ENCODE data around the gene ADAP1.
"Not testable (repeated sequence)": the region's sequence is repeated elsewhere in the genome, so short reads cannot be mapped to it uniquely, and the experiment has no call there.

ADAP1 gene

DNA sequence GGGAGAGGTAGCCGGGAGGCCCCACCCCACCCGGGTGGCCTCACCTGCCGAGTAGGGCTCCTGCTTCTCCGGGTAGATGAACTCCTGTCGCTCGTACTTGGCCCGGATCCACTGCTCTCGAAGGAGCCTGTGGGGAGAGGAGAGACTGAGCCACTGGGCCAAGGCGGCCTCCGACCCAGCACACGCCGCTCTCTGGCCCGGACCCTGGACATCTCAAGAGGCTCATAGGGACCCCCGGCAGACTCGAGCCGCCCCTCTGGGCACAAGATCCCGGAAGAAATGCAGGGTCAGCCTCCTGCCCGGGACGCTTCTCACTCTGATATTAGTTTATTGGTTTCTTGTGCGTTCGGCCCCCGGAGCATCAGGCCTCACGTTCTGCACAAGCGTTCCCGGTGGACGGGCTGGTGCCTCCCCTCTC lies 34.5 kb downstream of the ADAP1 start:
- no peak for DNase-seq

DNA sequence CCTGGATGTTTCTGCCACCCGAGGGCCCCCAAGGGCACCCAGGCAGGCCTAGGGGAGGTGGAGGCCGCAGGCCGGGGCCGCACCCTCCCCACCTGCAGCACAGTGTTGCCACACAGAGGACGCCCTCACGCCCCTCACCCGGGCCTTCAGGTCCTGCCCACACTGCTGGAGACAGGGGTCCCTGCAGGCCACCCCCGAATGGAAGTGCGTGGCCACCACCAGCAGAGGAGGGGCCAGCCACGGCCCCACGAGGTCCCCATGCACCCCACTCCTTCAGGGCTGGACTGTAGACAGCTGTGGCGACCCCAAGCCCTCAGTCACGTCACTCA lies 35.4 kb downstream of the ADAP1 start:
- DNase-seq: no peak

DNA sequence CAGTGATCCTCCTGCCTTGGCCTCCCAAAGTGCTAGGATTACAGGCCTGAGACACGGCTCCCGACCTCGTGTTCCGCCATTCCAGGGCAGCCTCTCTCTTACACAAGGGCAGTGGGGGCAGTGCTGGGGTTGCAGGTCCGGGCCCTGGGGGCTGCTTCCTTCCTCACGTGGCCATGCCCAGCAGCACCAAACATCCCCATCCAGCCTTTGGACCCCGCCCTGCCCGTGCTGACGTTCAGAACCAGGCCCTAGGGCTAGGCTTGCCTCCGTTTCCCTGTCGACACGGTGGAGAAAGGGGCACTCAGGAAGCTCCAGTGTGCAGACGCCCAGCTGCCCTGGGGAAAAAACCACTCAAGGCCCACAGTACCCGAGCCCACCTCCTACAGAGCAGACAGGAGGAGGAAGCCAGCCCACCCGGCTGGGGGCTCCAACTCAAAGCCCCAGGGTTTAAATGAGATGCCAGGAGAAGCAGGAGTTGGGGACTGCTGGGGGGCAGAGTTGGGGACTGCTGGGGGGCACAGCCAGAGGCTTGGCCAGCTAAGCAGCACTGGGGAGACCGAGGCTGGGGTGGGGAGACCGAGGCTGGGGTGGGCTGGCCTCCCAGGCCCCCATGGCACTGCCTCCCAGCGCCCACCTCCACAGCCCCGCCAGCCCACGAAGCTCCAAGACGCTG lies 35.9 kb downstream of the ADAP1 start:
- no peak for DNase-seq

DNA sequence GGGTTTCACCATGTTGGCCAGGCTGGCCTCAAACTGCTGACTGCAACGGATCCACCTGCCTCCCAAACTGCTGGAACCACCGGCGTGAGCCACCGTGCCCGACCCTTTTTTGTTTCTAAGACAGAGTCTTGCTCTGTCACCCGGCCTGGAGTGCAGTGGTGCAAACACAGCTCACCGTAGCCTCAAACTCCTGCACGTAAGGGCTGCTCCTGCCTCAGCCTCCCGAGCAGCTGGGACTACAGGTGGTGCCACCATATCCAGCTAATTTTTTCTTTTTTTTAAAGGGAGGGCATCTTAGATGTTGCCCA lies 36.4 kb downstream of the ADAP1 start:
- no peak for DNase-seq

DNA sequence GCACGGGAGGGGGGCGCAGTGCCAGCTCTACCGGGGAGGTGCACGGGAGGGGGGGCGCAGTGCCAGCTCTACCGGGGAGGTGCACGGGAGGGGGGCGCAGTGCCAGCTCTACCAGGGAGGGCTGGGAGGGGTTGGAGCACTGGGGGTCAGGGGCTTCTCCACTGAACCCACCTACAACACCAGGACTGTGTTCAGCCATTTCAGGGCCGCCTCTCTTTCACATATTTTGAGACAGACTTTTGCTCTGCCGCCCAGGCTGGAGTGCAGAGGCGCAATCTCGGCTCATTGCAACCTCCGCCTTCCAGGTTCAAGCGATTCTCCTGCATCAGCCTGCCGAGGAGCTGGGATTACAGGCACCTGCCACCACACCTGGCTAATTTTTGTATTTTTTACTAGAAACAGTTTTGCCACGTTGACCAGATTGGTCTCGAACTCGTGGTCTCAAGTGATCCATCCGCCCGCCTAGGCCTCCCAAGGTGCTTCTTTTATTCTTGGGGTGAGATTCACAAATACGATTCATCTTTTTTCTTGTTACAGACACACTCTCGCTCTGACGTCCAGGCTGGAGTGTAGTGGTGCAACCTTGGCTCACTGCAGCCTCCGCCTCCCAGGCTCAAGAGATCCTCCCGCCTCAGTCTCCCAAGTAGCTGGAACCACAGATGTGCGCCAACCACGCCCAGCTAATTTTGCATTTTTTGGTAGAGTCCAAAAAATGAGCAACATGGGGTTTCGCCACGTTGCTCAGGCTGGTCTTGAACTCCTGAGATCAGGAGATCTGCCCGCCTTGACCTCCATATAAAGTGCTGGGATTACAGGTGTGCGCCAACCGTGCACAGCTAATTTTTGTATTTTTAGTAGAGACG lies 37.0 kb downstream of the ADAP1 start:
- DNase-seq: no peak

DNA sequence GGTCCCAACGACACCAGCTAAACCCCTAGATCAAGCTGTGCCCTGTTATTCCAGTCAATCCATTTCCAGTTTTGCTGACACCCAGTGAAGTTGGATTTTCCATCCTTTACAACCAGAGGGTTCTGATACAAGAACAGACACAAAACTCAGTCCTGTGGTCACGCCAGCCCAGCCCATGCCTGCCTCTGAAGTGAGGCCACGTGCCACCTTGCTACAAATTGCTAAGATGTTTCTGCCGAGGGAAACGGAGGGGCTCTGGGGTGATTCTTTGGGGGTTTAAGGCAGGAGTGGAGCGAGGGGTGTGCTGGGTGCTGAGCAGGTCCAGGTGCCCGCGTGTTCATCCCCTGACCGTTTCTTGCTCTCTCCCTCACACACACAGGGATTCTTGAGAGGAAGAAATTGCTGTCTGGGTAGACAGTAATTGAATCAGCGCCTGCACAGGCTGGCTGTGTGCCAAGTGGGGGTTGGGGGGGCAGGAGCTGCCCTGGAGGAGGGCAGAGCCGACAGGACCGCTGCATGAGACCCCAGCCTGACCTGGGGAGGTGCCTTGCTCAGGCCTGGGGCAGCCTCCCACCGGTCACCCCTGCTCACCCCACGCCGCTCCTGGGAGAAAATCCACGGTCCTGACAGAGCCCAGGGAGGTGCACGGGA lies 38.1 kb downstream of the ADAP1 start:
- no peak for DNase-seq

DNA sequence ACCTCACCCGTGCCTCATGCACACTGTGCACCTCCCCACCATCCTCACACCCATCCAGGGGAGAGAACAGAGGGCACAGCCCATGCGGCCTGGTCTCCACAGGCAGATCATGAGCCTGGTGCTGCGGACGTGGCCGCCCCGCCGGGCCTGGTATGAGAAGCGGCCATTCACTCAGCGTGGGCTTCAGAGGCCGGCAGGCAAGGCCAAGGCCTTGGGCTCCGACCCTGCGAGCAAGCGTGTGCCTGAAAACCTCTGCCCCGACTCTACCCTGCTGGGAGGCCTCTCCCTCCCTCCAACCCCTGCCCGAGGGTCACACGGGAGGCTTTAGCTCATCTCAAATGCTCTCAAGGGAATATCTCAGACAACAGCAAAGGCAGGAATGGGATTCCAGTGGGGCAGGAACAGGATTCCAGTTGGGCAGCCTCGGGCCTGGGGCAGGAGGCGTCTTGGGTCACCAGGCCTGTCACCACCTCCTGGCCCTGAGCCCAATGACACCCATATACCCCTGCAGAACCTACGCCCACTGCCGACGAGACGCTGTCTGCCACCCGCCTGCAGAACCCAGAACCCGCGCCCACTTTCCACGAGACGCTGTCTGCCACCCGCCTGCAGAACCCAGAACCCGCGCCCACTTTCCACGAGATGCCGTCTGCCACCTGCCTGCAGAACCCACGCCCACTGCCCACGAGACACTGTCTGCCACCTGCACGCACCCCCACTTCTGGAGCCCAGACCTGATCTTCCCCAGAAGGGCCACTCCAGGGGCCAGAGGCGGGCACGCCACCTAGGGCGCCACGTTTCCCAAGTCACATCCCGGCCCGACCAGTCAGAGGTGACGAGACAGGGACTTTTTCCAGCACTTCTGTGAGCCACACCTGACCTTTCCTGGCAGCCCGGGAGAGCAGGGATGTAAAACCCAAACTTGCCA lies 38.9 kb downstream of the ADAP1 start:
- no peak for DNase-seq

DNA sequence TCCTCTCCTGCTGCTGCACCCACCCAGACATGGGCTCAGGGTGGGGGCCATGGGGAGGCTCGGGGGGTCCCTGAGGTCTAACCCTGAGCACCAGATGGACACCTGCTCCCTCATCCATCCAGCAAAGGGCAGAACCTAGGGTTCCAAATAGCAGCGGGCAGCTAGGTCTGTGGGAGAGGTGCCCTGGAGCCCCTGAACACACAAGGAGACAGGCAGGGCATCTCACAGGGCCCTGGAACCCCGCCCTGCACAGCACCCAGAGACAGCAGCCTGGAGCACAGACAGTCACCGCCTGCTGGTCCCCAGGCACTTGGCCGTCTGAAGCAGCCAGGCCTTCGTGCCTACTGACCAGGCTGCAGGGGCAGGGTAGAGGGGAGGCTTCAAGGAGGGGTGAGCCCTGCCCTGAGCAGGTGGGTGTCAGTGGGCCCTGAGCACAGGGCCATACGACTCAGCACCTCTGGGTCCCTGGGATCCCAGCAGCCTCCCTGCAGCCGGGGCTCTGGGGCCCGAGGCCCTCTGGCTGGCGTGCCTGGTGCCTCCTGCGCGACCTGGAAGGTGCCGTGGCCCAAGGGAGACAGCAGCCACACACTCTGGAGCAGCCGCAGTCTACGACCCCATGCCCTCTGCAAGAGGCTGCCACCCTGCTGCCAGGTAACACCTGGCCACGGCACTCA lies 39.8 kb downstream of the ADAP1 start:
- no peak for DNase-seq

DNA sequence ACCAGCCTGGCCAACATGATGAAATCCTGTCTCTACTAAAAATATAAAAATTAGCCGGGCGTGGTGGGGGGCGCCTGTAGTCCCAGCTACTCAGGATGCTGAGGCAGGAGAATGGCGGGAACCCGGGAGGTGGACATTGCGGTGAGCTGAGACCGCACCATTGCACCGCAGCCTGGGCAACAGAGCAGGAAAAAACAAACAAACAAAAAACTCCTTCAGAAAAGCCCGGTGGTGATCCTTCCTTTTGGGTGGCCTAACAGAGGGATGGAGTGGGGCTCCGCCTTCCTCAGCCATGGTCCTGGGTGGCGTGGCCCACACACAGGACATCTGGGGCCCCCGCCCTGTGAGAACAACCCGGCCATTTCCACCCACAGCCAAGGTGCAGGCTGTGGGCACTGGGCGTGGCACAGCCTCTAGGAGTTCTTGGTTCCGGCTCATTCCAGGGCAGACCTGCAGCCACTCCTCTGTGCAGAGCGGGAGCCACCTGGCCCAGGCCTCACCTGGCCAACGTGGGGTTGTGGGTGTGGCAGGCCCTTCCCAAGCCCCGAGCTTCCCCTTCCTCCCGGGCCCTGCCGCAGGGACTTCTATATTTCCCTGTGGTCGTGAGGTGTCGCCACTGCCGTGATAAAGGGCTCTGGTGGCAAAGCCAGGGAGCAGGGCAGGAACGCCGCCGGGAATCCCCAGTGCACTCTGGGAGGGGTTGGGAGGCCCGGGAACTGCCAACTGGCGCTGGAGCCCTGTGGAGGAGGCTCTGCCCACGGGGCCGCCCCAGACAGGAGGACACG lies 40.6 kb downstream of the ADAP1 start:
- DNase-seq: no peak

DNA sequence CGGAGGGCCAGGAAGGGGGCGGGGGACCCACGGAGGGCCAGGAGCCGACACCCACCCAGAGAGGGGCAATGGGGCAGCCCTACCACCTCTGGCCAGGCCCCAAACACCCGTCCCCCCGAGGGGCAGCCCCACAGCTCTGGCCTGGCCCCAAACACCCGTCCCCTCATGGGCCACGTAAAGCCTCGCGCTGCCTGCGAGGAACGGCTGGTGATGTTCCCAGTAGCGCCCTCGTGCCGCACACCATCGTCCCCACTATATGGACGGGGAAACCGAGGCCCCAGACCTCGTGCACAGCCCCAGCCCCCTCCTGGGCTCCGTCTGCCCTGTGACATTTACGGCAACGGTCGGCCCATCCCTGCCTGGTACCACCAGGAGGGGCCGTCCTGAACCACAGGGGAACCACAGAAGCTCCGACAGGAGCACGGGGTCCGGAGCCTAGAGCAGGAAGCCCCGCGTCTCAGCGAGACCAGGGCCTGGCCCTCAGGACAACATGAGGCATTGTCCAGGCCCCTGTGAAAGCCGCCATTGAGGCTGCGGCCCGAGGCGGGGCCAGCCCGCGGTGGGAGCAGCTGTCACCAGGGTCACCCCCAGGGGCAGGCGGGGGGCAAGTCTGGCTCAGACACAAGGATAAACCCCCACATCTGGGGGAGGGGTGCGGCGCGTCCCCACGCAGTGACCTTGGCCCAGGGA lies 42.5 kb downstream of the ADAP1 start:
- no peak for DNase-seq

DNA sequence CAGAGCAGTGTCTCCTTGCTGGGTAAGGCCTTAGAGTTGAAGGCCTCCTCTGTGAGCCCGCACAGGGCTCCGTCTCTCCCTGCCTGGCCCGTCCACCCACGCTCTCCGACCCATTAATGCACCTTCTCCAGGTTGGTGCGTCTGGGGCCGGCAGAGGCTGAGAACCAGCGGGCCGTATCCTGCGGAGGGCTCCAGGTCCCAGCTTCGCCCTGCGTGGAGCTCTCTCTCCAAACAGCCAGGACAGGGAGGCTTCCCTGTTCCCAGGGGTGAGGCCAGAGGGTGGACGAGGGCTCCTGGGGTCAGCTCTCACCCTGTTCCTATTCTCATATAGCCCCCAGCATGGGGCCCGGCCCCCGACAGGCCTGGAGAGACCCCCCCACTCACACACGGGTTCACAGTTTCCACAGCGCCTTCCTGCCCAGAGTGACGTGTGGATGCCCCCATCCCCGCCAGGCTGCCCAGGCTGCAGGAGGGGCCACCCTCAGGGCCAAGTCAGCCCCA lies 43.5 kb downstream of the ADAP1 start:
- DNase-seq: no peak

DNA sequence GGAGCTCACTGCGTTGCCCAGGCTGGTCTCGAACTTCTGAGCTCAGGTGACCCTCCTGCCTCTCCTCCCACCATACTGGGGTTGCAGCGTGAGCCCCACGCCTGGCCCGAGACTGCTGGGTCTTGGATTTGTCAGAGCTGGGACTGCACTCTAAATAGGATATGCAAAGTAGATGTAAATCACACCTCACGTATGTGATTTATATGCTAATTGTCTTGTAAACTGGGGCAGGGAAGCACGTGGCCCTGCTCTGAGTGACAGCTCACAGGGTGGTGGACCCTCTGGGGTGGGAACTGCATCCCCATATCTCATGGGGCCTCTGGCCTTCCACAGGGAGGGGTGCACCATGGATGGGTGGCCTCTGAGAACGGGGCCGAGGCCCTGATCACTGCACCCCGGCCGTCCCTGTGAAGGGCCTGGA lies 44.0 kb downstream of the ADAP1 start:
- peak; percentile 12 for DNase-seq

DNA sequence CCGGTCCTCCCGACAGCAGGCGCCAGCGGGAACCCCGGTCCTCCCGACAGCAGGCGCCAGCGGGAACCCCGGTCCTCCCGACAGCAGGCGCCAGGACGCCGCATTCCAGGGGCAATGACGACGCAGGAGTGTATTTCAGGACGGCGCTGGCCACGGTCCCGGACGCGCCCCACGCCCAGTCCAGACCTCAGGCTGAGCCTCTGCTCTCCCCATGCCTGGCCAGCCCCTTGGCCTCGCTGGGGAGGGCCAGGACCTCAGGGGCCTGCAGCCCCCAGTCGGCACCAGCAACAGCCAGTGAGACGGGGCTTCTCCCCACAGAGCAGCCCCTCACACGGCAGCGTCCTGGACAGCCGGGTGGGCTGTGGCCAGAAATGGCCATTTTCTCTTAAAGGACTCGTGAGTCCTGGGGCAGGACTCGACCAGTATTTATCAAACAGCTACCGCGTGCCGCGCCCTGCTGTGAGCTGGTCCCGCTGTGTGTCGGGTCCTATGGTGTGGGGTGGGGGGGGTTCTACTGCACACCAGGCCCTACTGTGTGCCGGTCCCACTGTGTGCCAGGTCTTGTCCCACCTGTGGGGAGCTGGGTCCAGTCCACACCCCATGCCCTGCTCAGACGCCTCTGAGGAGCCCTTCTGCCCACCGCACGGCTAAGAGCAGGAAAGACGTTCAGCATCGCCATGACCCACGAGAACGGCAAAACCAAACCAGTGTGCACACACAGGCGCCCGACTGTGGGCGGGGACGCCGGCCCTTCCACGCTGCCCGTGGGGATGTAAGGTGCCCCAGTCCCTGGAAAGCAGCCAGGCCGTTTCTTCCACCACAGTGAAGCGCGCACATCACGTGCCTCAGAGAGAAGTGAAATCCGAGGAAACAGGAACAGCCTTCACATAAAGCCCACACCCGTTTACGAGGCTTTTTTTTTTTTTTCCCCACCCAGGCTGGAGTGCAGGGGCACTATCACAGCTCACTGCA lies 44.8 kb downstream of the ADAP1 start:
- DNase-seq: no peak

DNA sequence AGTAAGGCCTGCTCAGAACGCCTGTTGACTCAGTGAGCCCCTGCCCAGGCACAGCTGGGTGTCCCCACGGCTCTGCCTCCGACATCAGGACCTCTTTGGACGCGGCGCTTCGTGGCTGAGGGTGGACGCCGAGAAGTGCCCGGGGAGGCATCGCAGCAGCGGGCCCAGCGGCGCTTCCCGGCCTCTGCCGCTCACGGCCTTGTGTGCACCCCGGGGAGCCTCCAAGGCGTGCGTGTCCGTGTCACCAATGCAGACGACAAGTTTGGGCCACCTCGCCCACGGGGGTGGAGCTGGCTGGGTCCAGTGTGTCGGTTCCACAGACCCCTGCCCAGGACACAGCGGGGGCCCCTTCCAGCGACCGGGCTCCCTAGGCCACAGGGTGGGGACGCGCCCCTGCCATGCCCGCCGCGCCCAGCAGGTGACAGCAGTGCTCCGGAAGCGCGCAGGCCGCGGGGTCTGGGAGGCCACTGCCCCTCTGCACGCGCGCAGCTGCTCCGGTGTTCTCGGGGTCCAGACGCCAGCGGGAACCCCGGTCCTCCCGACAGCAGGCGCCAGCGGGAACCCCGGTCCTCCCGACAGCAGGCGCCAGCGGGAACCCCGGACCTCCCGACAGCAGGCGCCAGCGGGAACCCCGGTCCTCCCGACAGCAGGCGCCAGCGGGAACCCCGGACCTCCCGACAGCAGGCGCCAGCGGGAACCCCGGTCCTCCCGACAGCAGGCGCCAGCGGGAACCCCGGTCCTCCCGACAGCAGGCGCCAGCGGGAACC lies 45.7 kb downstream of the ADAP1 start:
- DNase-seq: not testable (repeated sequence)

DNA sequence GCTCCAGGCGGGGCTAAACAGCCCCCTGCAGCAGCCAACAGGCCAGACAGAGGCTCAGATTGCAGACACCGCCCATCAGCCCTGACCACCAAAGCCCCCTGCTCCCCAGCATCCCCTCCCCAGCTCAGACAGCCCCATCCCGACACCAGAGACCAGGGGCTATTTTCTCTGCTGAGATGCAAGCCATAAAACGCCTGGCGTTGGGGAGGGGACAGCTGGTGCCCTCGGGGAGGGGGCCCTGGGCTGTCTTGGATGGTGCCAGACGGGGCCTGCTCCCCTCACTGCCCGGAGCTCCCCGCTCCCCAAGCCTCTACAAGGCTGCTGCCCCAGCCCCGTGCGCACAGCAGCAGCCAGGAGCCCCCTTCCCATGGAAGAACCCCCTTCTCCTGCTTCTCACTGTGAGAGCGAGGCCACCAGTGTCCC lies 46.3 kb downstream of the ADAP1 start:
- DNase-seq: no peak

DNA sequence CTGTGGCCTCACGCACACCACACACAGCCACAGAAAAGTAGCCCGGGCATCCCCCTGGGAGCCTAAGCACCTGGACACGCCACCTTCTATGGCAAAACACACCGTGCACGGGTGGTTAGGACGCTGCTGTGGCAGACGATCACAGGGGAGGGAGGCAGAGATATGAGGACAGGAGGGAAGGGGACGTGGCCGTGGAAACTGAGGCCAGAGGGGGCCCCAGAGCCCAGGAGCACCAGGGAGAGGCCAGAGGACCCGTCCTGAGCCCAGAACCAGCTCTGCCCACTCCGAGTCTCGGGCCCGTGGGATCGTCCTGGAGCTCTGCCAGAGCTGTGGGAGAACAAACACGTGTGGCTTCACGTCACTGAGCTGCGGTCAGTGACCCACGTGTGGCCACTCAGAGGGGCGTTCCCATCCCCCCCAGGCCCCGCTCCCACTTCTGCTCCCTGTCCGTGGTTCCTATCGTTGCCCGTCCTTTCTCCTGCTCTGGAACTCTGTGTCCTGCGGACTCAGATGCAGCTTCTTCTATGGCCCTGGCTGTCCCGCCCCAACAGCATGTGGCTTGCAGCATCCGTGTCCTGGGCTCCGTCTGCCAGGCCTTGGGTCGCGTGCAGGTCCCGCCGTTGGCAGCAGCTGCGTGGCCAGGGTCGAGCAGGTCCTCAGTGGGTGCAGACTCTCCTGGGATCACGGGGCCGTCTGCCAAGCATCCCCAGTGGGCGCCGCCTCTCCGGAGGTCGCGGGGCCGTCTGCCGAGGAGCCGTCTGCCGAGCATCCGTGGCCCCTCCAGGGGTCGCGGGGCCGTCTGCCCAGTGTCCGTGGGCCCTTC lies 47.1 kb downstream of the ADAP1 start:
- DNase-seq: no peak

DNA sequence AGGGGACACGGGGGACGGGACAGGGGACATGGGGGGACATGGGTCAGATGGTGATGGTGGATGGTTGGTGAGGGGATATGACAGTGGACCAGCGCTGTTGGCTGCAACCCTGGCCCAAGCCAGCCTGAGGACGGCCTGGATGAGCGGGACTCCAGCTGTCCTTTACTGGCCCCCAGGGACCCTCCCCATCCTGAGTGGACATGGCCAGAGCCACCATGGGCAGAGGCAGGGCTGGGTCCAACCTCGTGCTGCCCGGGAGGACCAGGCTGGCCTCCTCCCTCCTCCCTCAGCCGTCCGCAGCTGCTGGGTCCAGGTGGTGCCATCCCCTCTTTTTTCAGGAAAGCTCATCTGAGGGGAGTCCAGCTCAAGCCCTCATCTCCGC lies 47.7 kb downstream of the ADAP1 start:
- no peak for DNase-seq

DNA sequence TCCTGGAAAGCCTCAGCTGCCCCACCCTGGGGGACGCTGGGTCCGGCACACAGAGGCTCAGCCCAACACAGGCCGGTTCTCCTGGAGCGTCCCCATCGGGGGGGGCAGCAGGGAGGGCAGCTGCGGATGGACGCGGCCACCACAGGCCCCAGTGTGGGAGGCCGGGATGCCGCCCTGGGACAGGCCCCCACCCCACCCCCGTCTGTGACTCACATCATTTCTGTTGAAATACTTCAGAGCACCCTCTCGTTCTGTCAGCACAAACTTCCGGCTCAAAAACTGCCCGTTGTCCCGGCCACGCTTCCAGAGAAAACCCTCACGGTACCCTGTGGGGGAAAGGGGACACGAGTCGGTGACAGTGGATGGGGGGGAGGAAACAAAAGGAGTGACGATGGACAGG lies 49.6 kb downstream of the ADAP1 start:
- no peak for DNase-seq
